GM21717 (cell line): ENCODE results near the gene CDH4.

Source experiments
- ATAC-seq: cut with Tn5 transposase; IDR thresholded peaks from one replicate; pipeline ENCODE4 v1.9.1; 2021; ENCODE audit warnings: mild to moderate bottlenecking, moderate library complexity; ENCODE audit not compliant: unreplicated experiment

Gene CDH4

GRCh38 chr20:61927826-61928541 lies 675.9 kb downstream of the CDH4 start:
- ATAC-seq = no peak

GRCh38 chr20:61929561-61929960 lies 677.5 kb downstream of the CDH4 start:
- no peak for ATAC-seq

DNA sequence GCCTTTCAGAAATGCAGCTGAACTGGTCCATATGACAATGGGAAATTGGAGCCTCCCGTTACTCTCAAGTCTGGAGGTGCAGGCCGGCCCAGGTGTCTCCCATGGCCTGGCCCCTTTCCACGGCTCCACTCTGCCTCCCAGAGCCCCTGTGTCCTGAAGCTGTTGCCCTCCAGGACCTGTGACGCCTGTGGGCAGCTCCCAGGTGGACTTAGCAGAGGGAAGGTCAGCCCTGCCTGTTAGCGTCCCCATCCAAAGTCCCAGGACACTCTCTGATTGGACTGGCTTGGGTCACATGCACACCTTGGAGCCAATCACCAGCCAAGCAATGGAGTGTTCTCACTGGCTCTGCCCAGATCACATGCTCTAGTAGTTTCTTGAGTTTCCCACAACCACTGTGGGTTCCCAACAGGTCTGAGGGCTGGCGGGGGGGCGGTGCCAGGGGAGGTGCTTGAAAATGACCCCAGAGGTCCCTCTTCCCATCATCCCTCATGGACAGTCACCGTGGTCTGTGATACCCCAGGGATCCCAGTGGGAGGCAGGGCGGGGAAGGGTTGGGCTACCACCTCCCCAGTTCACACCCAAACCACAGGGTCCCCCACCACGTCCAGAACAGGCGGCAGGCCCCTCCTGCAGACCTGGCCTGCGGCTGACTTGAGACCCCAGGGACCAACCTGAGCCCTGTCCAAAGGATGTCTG lies 678.1 kb downstream of the CDH4 start:
- ATAC-seq = no peak

DNA sequence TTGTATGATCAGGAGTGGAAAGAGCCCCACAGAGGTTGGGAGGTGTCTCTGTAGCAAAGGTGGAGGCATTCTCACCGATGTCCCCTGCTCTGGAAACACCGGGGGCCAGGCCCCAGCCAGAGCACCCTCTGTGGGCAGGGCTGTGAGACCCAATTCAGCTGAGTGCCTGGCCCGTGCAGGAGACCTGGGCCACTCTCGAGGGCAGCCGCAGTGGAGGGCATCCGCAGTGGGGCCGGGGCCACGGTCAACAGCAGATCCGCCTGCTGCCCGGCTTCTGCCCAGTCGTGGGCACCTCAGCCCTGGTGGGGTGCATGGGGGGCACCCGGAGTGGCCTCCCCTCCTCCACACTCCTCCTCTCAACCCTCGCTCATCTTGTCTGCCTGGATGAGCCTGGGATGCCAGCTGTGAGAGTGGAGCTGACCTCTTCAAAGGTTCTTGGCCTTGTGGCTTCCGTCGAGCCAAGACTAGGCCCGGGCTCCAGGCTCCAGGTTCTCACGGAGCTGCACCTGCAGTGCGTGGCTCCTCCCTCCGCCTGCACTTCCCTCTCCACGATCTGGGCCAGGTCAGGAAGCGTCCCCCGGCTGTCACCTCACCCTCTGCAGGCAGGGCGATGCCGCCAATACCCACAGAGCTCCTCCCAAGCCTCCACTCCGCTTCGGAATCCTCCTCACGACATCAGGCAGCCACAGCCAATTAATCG lies 678.9 kb downstream of the CDH4 start:
- no peak for ATAC-seq

DNA sequence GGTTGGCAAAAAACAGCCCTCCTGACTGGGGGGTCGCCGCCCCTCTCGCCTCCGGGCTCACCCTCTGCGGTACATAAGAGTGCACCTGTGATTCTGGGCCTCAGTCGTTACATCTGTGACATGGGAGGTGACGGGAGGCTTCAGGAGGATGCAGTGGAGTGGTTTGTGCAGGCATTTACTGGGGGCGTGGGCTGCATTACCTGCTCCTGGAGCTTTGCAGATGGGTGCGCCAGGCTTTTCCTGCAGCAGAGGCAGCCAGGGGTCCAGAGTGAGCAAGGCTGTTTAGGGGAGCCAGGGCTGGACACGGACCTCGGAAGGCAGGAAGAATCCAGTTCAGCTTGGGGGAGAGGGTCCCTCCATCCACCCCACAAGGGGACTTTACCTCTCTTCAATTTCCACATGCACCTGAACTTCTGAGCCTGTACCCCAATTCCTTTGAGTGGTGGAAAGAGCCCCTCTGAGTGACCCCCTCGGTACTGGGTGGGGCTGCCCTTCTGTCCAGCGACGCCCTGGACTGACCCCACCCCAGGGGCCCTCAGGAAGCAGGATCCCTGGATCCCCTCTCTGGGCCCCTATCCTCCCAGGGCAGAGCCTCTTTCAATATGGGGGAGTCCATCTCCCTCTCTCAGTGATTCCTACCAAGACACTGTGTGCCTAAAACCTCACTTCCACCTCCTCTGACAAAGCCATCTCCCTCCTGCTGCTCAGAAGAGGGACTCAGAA lies 679.6 kb downstream of the CDH4 start:
- ATAC-seq = no peak

DNA sequence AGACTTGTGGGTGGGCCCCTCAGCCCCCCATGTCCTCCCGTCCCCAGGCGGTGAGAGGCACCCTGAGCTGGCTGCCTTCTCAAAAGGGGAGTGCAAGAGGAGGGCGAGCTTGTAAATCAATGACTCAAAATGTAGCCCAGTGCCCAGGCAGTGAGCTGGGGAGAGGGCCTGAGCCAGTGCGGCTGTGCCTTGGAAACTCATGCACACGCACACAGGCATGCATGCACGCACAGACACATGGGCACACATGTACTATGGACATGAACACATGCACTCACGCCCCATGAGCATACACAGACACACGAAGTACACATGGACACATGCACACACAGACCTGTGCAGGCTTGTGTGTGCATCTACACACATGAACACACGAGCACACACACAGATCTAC lies 680.1 kb downstream of the CDH4 start:
- no peak for ATAC-seq

DNA sequence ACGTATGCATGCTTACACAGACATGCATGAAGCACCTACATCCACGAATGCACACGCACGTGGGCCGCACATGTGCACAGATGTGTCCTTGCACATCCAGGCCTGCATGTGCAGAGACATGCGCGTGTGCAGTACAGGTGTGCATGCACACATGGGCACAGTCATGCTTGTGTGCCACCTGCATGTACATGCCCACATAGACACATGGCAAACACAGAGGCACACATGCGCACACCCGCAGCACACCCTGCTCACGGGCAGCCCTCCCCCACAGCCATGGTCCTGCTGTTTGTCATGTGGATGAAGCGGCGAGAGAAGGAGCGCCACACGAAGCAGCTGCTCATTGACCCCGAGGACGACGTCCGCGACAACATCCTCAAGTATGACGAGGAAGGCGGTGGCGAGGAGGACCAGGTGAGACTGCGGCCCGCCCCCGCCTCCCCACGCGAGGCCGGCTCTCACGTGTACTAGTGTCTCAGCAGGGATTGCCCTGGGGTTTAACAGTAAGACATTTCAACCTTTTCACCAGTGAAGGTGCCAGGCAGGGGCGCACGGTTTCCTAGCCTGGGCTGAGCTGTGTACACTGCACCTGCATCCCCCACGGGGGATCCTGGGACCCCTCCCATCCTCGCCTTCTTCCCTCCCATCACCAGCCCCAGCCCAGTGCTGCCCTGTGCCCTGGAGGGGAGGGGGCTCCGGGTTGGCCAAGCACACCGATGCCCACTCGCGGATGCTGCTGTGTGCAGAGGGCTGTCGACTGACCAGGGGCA lies 680.8 kb downstream of the CDH4 start:
- ATAC-seq = no peak

- ATAC-seq = no peak
These were observed 681.5 kb downstream of the CDH4 start for GRCh38 chr20:61933481-61933950.

DNA sequence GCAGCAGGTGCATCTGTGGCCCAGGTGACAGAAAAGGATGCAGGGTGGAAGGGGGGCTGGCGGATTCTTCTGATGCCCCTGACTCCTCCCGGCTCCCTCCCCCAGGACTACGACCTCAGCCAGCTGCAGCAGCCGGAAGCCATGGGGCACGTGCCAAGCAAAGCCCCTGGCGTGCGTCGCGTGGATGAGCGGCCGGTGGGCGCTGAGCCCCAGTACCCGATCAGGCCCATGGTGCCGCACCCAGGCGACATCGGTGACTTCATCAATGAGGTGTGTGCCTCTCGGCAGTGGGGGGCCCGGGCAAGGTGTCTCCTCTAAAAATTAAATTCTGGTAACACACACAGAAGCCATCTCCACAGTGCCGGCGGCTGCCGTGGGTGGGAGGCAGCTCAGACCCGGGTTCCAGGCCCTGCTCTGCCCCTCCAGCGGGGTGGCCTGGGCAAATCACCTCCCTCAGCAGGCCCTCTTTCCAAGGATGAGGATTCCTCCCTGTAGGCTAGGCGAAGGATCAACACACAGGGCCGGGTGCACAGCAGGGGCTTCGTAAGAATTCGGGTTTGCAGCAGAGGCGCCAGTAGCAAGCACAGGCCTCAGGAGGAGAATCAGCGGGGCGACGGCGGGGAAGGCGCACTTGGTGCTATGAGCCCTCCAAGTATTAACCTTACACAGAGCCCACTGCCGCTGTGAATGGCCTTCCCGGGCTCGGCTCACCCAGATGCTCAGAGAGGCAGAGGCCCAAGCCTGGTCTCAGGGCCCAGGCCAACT lies 682.1 kb downstream of the CDH4 start:
- ATAC-seq = no peak

GRCh38 chr20:61934716-61935530 lies 682.9 kb downstream of the CDH4 start:
- no peak for ATAC-seq

- no peak for ATAC-seq
These were observed 684.1 kb downstream of the CDH4 start for GRCh38 chr20:61935926-61936700.

DNA sequence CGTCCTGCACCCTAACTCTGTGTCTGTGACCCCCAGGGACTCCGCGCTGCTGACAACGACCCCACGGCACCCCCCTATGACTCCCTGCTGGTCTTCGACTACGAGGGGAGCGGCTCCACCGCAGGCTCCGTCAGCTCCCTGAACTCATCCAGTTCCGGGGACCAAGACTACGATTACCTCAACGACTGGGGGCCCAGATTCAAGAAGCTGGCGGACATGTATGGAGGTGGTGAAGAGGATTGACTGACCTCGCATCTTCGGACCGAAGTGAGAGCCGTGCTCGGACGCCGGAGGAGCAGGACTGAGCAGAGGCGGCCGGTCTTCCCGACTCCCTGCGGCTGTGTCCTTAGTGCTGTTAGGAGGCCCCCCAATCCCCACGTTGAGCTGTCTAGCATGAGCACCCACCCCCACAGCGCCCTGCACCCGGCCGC lies 684.7 kb downstream of the CDH4 start:
- no peak for ATAC-seq

DNA sequence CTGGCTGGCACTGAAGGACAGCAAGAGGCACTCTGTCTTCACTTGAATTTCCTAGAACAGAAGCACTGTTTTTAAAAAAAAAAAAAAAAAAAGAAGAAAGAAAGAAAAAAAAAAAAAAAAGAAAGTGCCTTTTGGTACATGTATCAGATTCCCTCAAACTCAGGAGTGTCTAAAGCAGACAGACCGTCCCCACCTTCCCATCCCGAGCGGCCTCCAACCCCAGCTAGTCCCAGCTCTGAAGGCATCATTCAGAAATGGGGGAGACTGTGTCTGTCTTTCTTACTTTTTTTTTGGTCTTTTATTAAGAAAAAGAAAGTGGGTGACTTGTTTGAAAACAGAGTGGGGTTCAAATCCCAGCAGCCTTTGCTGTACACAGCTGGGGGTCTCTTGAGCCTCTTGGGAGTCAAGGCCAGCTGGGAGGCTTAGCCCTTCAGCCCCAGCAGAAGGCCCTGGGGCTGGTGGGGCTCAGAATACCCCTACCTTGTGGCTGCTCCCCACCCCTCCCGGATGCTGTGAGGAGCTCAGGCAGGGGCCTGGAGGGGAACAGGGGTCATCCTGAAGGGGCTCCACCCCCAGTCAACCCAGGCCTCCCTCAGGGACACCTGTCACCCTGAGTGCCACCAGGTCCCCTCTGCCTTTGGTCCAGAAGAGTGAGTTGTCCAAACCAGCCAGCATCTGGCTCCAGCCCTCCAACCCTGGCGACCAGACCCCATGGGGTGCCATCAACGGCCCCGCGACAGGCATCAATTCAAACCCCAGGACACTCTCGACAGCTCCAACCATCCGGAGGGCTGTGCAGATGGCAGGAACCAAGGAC lies 685.3 kb downstream of the CDH4 start:
- no peak for ATAC-seq

- ATAC-seq = no peak
These were observed 686.1 kb downstream of the CDH4 start for GRCh38 chr20:61937963-61938838.

GRCh38 chr20:61938839-61939690 lies 687.0 kb downstream of the CDH4 start:
- no peak for ATAC-seq
